GM13976 (cell line): ENCODE data around the gene SPRED1.

Experiments used
- DNase-seq: peaks from one replicate; pipeline ENCODE4 v3.0.0; 2012; ENCODE audit warnings: low spot score
- in situ Hi-C: fragments of 300-500 bp; cut with MboI; formaldehyde crosslinking; loops from one replicate; pipeline ENCODE4 v1.12.0; 2022; ENCODE audit warnings: low sequenced_read_pairs, mixed read lengths, inconsistent platforms; ENCODE audit not compliant: unreplicated experiment
- TF ChIP-seq, protein P1 (sequence below): IDR thresholded peaks from 2 replicates; pipeline ENCODE4 v1.5.1; 2012; ENCODE audit warnings: borderline replicate concordance, mild to moderate bottlenecking; ENCODE audit not compliant: insufficient read depth; ENCODE audit errors: extremely low read depth, missing control alignments, control extremely low read depth

SPRED1 gene

DNA sequence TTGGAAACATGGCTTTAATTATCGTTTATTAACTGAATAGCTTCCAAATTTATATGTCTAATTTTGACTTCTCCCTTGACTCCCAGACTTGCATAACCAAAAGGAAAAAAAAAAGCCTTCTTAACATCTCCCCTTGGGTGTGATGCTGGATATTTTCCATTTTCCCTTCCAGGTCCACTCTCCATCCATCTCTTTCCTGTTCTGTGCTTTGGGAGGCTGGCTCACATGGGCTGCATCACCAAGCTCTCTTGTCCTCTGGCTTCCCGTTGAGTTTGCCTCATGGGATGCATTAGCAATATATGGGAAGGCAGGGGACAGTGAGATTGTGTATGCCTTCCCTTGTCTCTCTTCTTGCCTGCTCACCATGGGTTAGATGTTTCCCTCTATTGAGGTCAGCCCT lies 123.4 kb downstream of the SPRED1 start:
- in situ Hi-C loops, result no loop called here
- TF ChIP-seq, protein P1, sequence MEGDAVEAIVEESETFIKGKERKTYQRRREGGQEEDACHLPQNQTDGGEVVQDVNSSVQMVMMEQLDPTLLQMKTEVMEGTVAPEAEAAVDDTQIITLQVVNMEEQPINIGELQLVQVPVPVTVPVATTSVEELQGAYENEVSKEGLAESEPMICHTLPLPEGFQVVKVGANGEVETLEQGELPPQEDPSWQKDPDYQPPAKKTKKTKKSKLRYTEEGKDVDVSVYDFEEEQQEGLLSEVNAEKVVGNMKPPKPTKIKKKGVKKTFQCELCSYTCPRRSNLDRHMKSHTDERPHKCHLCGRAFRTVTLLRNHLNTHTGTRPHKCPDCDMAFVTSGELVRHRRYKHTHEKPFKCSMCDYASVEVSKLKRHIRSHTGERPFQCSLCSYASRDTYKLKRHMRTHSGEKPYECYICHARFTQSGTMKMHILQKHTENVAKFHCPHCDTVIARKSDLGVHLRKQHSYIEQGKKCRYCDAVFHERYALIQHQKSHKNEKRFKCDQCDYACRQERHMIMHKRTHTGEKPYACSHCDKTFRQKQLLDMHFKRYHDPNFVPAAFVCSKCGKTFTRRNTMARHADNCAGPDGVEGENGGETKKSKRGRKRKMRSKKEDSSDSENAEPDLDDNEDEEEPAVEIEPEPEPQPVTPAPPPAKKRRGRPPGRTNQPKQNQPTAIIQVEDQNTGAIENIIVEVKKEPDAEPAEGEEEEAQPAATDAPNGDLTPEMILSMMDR, result no peak
- no peak for DNase-seq

DNA sequence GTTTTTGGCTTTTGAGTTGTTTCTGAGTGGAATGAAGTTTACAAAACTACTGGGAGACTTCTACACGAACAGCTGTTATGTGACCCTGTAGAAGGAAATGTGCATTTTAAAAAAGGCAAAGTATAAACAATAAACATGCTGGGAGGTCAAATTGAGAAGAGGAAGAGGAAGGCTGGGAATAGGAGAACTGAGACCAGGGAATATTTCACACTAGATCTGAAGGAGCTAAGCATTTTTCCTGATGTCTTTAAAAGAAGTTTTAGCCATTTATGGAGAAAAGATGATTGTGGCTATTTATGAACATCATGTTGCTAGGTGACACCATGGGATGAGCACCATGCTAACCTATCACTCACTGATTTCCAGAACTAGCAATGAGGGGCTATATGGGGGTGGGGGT lies 125.0 kb downstream of the SPRED1 start:
- TF ChIP-seq, protein P1, result no peak
- DNase-seq, result no peak
- in situ Hi-C loops, result no loop called here

DNA sequence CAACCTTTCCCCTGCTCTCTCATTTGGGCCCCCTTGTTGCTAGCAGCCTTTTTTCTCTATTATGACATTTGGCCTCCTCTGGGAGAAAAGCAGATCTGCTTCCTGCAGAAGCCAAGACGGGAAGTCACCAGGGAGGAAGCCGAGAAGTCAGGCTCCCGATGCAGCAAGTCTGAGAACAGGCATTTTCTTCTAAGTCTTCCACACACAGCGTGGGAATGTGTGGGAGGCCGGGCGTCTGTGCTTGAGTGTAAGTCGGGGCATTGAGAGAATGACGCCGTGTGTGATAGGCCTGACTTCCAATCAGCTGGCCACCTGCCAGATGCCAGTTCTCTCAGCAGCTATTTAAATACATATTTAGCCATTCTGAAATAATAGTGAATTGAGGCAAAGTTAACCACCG lies 125.5 kb downstream of the SPRED1 start:
- TF ChIP-seq, protein P1, result no peak
- in situ Hi-C loops, result no loop called here
- no peak for DNase-seq

DNA sequence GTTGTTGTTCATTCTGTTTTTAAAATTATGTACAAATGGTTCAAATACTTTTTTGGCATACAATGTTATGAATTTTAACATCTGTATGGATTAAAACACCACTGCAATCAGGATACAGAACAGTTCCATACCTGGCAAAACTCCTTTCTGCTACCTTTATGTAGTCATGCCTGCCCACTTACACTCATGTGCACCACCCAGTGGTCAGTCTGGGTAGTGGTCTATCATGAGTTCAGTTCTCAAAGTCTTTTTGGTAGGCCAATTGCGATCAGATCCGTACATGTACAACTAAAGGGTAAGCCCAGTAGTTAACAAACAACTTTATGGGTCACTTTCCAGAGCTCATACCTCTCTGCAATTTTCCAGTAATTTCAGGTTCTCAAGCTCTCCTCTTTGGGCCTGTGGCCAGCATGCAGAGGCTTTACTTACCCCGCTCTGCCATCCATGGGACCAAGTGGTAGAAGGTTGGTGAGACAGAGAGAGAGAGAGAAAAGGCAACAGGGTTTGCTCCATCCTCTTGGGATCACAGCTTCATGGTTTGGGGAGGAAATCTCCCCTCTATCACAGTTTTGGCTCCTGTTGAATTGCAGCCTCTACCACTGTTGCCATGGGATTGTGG lies 137.4 kb downstream of the SPRED1 start:
- in situ Hi-C loops, result no loop called here
- TF ChIP-seq, protein P1, result peak; percentile 72
- DNase-seq, result peak; percentile 46

DNA sequence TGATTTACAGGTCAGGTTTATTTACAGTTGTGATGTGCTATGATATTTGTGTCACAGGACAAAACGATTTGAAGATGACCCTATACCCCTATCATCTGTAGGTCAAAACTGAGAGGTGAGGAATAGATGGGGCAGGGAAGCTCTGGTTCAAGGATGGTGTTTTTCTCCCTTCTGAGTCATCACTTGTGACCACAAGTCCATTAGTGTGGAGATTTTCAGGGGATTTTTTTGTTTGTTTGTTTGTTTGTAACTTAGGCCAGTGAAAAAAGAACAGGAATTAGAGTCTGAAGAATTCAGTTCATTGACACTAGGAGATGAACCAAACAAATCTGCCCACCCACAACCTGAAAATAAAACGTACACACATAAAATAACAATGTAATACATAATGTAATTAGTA lies 138.6 kb downstream of the SPRED1 start:
- no peak for DNase-seq
- TF ChIP-seq, protein P1, result no peak
- in situ Hi-C loops, result no loop called here

DNA sequence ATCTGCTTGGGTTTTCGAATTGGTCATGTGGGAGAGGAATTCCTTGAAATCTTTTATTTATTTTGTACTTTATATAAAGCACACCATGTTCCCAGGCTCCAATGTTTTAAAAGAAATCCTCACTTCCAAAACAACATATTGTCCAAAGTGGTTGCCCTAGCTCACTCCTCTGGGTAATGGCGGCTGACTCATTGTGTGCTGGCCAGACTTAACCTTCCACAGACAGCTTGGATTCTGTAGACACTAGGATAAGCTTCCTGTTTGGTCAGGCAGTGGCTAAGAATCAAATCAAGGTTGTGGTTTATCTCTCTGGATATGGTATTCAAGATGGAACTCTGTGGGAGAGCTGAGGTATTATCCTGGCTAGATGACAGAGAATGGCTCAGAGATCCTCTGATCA lies 145.5 kb downstream of the SPRED1 start:
- TF ChIP-seq, protein P1, result no peak

DNA sequence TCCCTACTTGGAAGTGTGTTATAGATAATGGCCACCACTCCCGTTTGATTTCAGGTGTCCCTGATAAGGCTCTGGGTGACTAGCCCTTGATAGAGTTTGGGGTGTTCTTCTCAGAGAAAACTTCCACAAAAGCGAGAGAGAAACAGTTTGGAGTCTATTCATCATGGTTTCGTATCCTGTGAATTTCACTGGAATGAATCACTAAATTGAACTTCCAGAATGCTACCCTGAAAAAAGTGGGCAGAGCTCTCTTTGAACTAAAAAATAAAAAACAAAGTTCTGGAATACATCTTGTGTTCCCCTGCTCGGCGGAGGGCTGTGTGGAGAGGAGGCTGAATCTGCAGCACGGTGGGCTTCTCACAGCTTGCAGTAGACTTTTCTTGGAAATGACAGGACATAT lies 148.5 kb downstream of the SPRED1 start:
- TF ChIP-seq, protein P1, result no peak
- in situ Hi-C loops, result no loop called here
- DNase-seq, result no peak

More for the DNA sequence above, 145.5 kb downstream of the SPRED1 start:
- DNase-seq, result no peak
- in situ Hi-C loops, result no loop called here
